Glutamatergic neuron (in vitro differentiated cells): ENCODE results near the gene SLC25A44. TPM values are rescaled to one million over a fixed set of nuclear protein-coding genes. Genes with fewer than 3 reads are reported as not detected.
A peak's percentile ranks its signal among the peaks of the same experiment; 100 is the strongest.
"Not testable (repeated sequence)": the region's sequence is repeated elsewhere in the genome, so short reads cannot be mapped to it uniquely, and the experiment has no call there.

ENCODE experiments used
- DNase-seq: peaks from one replicate; pipeline ENCODE4 v3.0.0; 2022
- H3K27ac Mint-ChIP-seq: one replicate; pipeline ENCODE4 v1.8.0; 2020; ENCODE audit warnings: mild to moderate bottlenecking, mixed read lengths, inconsistent platforms; ENCODE audit not compliant: unreplicated experiment
- H3K27me3 Mint-ChIP-seq: one replicate; pipeline ENCODE4 v1.8.0; 2020; ENCODE audit warnings: mild to moderate bottlenecking, moderate library complexity, mixed read lengths, inconsistent platforms; ENCODE audit not compliant: unreplicated experiment
- H3K36me3 Mint-ChIP-seq: one replicate; pipeline ENCODE4 v1.8.0; 2020; ENCODE audit warnings: mild to moderate bottlenecking, mixed read lengths, inconsistent platforms; ENCODE audit not compliant: unreplicated experiment
- H3K4me1 Mint-ChIP-seq: one replicate; pipeline ENCODE4 v1.8.0; 2020; ENCODE audit warnings: mild to moderate bottlenecking, low read depth, mixed read lengths, inconsistent platforms; ENCODE audit not compliant: unreplicated experiment
- H3K4me3 Mint-ChIP-seq: one replicate; pipeline ENCODE4 v1.8.0; 2020; ENCODE audit warnings: mild to moderate bottlenecking, mixed read lengths, inconsistent platforms; ENCODE audit not compliant: unreplicated experiment
- H3K9me3 Mint-ChIP-seq: one replicate; pipeline ENCODE4 v1.8.0; 2020; ENCODE audit warnings: mild to moderate bottlenecking, moderate library complexity, mixed read lengths, inconsistent platforms; ENCODE audit not compliant: unreplicated experiment
- total RNA-seq: library from RNA; stranded (reverse); fragmentation: NEBNext Ultra II Directional; extraction: Animal tissue kit (Norgen Biotek cat#: 25700); gene quantifications from one replicate; pipeline ENCODE4 v1.2.1, GENCODE V29; 2021; ENCODE audit not compliant: unreplicated experiment
- TF ChIP-seq, protein P1 (sequence below): fragments of 200-600 bp; sonication (generic); IDR thresholded peaks from one replicate; pipeline ENCODE4 v1.5.0; 2021; ENCODE audit not compliant: partially characterized antibody, unreplicated experiment

SLC25A44 gene
- total RNA-seq, 1 donor from 2014 or later, result 66.0 TPM

DNA sequence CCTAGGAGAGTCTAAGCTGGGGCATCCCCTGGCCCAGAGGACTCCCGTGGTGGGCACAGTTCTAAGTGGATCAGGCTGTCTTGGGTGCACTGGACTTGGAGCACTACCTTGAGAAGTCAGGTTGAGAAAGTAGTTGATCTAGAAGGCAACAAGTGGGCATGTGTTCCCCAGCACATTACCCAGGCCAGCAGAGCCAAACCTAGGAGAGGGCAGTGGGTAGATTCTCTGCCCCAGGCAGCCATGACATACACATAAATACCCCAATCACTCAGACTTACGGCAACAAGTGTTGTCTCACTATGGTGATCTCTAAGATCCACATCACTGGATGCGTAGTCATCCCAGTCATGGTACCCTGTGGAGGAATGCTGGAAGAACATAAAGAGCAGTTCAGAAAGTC lies 17.3 kb downstream of the SLC25A44 start:
- TF ChIP-seq, protein P1, sequence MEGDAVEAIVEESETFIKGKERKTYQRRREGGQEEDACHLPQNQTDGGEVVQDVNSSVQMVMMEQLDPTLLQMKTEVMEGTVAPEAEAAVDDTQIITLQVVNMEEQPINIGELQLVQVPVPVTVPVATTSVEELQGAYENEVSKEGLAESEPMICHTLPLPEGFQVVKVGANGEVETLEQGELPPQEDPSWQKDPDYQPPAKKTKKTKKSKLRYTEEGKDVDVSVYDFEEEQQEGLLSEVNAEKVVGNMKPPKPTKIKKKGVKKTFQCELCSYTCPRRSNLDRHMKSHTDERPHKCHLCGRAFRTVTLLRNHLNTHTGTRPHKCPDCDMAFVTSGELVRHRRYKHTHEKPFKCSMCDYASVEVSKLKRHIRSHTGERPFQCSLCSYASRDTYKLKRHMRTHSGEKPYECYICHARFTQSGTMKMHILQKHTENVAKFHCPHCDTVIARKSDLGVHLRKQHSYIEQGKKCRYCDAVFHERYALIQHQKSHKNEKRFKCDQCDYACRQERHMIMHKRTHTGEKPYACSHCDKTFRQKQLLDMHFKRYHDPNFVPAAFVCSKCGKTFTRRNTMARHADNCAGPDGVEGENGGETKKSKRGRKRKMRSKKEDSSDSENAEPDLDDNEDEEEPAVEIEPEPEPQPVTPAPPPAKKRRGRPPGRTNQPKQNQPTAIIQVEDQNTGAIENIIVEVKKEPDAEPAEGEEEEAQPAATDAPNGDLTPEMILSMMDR, result no peak
- Mint-ChIP-seq H3K36me3 (no peaks in the 10 kb centered on the region), H3K4me3 (peak overlapping the region; percentile 95), H3K27me3 (peaks cover 10% of the 10 kb centered on the region), H3K4me1 (peaks cover 7% of the 10 kb centered on the region), H3K27ac (no peak overlapping the region), H3K9me3 (peaks cover 14% of the 10 kb centered on the region)
- no peak for DNase-seq

DNA sequence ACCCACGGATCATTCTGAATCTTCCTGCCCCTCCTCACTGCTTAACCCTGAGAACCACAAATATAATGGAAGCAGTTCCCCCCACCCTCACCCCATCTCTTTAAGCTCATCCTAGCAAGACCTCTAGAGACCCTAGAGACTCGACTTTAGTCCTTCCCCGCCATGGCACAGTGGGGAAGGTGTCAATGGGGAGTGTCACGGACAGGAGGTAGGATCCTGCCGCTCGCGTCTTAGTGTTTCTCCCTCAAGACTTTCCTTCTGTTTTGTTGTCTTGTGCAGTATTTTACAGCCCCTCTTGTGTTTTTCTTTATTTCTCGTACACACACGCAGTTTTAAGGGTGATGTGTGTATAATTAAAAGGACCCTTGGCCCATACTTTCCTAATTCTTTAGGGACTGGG lies 18.2 kb downstream of the SLC25A44 start:
- DNase-seq, result no peak
- H3K27me3 Mint-ChIP-seq, result peaks cover 10% of the 10 kb centered on the region
- no peaks in the 10 kb centered on the region for H3K36me3 Mint-ChIP-seq
- TF ChIP-seq, protein P1, result no peak
- H3K4me1 Mint-ChIP-seq, result peaks cover 7% of the 10 kb centered on the region
- peaks cover 14% of the 10 kb centered on the region for H3K9me3 Mint-ChIP-seq
- H3K4me3 Mint-ChIP-seq, result peak overlapping the region; percentile 95
- peak overlapping the region; percentile 96 for H3K27ac Mint-ChIP-seq

DNA sequence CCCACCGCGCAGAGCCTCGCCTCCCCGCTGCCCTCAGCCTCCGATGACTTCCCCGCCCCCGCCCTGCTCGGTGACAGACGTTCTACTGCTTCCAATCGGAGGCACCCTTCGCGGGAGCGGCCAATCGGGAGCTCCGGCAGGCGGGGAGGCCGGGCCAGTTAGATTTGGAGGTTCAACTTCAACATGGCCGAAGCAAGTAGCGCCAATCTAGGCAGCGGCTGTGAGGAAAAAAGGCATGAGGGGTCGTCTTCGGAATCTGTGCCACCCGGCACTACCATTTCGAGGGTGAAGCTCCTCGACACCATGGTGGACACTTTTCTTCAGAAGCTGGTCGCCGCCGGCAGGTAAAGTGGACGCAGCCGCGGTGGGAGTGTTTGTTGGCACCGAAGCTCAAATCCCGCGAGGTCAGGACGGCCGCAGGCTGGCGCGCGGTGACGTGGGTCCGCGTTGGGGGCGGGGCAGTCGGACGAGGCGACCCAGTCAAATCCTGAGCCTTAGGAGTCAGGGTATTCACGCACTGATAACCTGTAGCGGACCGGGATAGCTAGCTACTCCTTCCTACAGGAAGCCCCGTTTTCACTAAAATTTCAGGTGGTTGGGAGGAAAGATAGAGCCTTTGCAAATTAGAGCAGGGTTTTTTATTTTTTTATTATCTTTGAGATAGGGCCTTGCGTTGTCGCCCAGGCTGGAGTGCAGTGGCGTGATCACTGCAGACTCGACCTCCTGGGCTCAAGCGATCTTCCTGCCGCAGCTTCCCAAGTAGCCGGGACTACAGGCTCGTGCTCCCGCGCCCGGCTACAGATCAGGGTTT lies 19.1 kb downstream of the SLC25A44 start, which contains the start of gene PMF1:
Gene PMF1 (plus strand): TSS at position 175 of the 811 bp plus-strand sequence. CDS start 9 bp downstream, at position 184.
- Mint-ChIP-seq H3K27me3 (peaks cover 10% of the 10 kb centered on the region), H3K27ac (peak within 1 kb of the TSS; percentile 96), H3K4me3 (peak within 1 kb of the TSS; percentile 95), H3K4me1 (peaks cover 7% of the 10 kb centered on the region), H3K36me3 (no peaks in the 10 kb centered on the region), H3K9me3 (peaks cover 14% of the 10 kb centered on the region)
- peak; percentile 98 for DNase-seq
- TF ChIP-seq, protein P1, result no peak

DNA sequence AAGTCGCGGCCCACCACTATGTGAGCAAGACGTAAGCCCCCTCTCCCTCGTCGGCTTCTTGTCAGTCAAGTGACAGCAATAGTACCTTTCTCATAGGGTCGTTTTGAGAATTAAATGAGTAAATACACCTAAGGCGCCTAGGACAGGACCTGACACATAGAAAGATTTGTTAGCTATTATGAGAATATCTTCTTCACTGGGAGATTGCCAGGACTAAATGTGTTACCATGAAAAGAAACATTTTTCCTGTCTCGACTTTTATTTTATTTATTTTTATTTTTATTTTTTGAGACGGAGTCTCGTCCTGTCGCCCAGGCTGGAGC lies 19.7 kb downstream of the SLC25A44 start:
- Mint-ChIP-seq H3K27me3 (peaks cover 10% of the 10 kb centered on the region), H3K9me3 (peaks cover 14% of the 10 kb centered on the region), H3K36me3 (no peaks in the 10 kb centered on the region), H3K4me1 (peaks cover 7% of the 10 kb centered on the region), H3K27ac (peak overlapping the region; percentile 96), H3K4me3 (peak overlapping the region; percentile 95)
- TF ChIP-seq, protein P1, result no peak
- no peak for DNase-seq

DNA sequence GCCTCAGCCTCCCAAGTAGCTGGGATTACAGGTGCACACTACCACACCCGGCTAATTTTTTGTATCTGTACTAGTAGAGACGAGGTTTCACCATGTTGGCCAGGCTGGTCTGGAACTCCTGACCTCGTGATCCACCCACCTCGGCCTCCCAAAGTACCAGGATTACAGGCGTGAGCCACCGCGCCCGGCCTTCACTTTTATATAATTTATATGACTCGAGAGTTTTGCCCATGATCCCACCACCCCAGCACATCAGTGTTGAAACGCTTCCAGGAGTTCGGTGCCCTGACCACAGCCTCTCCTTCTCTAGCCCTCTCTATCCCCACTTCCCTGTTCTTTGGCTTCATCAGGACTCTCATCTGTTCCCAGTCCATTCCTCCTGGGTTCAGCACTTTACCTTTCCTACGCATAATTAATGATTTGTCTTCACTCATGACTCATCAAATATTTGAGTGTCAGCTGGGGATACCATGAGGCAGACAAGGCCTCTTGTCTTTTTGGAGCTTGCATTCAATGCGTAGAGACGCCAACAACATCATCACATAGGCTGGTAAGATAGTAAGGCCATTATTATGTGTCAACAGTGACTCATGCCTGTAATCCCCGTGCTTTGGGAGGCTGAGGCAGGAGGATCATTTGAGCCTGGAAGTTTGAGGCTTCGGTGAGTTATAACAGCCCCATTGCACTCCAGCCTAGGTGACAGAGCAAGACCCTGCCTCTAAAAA lies 20.3 kb downstream of the SLC25A44 start:
- peaks cover 10% of the 10 kb centered on the region for H3K27me3 Mint-ChIP-seq
- H3K4me1 Mint-ChIP-seq, result peaks cover 7% of the 10 kb centered on the region
- TF ChIP-seq, protein P1, result no peak
- H3K27ac Mint-ChIP-seq, result peak overlapping the region; percentile 88
- H3K9me3 Mint-ChIP-seq, result peaks cover 14% of the 10 kb centered on the region
- no peaks in the 10 kb centered on the region for H3K36me3 Mint-ChIP-seq
- no peak for DNase-seq
- peak overlapping the region; percentile 88 for H3K4me3 Mint-ChIP-seq

DNA sequence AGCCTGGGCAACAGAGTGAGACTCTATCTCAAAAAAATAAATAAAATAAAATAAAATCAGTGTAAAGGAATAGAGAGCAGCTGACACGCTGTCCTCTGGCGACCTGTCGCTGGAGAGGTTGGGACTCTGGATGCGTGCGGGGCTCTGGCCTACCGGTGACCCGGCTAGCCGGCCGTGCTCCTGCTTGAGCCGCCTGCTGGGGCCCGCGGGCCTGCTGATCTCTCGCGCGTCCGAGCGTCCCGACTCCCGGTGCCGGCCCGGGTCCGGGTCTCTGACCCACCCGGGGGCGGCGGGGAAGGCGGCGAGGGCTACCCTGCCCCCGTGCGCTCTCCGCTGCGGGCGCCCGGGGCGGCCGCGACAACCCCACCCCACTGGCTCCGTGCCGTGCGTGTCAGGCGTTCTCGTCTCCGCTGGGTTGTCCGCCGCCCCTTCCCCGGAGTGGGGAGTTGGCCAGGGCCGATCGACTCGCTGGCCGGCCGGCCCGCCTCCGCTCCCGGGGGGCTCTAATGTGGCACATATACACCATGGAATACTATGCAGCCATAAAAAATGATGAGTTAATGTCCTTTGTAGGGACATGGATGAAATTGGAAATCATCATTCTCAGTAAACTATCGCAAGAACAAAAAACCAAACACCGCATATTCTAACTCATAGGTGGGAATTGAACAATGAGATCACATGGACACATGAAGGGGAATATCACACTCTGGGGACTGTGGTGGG lies 22.6 kb downstream of the SLC25A44 start:
- not testable (repeated sequence) for H3K4me3 Mint-ChIP-seq, DNase-seq, H3K36me3 Mint-ChIP-seq, H3K27ac Mint-ChIP-seq, H3K27me3 Mint-ChIP-seq, H3K4me1 Mint-ChIP-seq
- peaks cover 18% of the 10 kb centered on the region for H3K9me3 Mint-ChIP-seq
